Heart left ventricle (tissue), 11 donors: ENCODE results near the gene SLC35G6. TPM values are rescaled to one million over a fixed set of nuclear protein-coding genes. Genes with fewer than 3 reads are reported as not detected.

Experiments
- polyA plus RNA-seq, 2 donors: library from polyadenylated mRNA; stranded (reverse); fragments of 200-250 nt; gene quantifications; one replicate each; pipeline ENCODE4 v1.2.3, GENCODE V29; 2013
- total RNA-seq, 9 donors: library from RNA; depleted of rRNA in 2 of 9; stranded (reverse); fragments of >200 nt in 2 of 9; fragmentation: NEBNext Ultra II Directional in 3 of 9; extraction: Animal tissue kit (Norgen Biotek cat#: 25700) in 3 of 9; gene quantifications; one replicate each; pipeline versions ENCODE4 v1.1.0 to v1.2.4, GENCODE V29; 2016 to 2023
- donor health status: ischemic (EF 13 %, LVEDD 7.1; RV severe dilation, severe dysfunction).
- donor health status: healthy with polysubstance abuse.
- donor health status: DM: no; HTN: yes; CAD: no.
- donor health status: DM: no; HTN: no; CAD: no.
- donor health status: ischemic (EF 25% LVEDD 5.7; RV mildly dilated, moderate dysfunction).
- donor health status: healthy.
- donor health status: DM: yes; HTN: yes; CAD: no.
- donor health status: PGD.
- donor health status: nonischemic (EF 23%, LVEDD 6.1; RV moderate dilation, normal function).

Gene SLC35G6
- total and polyA plus RNA-seq, 11 donors, result 0.08 TPM; not detected in 10

Other genes with a start within 250 kb of the SLC35G6 start
Only the 30 nearest of the 40 such genes appear.
- 100 to 1,000 TPM in 7 of 9 donors, 10 to 100 TPM in 2; 82.0 to 184 (median 172) TPM for gene SLC2A4, start 199.7 kb upstream of the SLC35G6 start, total RNA-seq
- 100 to 1,000 TPM in 1 of 2 donors, 10 to 100 TPM in 1; 48.5 to 107 TPM for gene SLC2A4, start 199.7 kb upstream of the SLC35G6 start, polyA plus RNA-seq
- 1 to 10 TPM in 1 of 9 donors, under 1 TPM in 8; 0.32 to 1.6 (median 0.56) TPM for gene YBX2, start 186.8 kb upstream of the SLC35G6 start, total RNA-seq
- 1 to 10 TPM in 1 of 2 donors, under 1 TPM in 1; 0.43 to 2.0 TPM for gene YBX2, start 186.8 kb upstream of the SLC35G6 start, polyA plus RNA-seq
- gene EIF5A, start 173.8 kb upstream of the SLC35G6 start, total RNA-seq, result 100 to 1,000 TPM; 120 to 500 (median 257) TPM
- 100 to 1,000 TPM; 403 to 934 TPM for gene EIF5A, start 173.8 kb upstream of the SLC35G6 start, polyA plus RNA-seq
- 100 to 1,000 TPM in 1 of 9 donors, 10 to 100 TPM in 8; 51.0 to 118 (median 61.2) TPM for gene GPS2, start 166.1 kb upstream of the SLC35G6 start, total RNA-seq
- 10 to 100 TPM; 81.6 to 88.4 TPM for gene GPS2, start 166.1 kb upstream of the SLC35G6 start, polyA plus RNA-seq
- 10 to 100 TPM; 13.6 to 39.2 (median 27.6) TPM for gene NEURL4, start 152.1 kb upstream of the SLC35G6 start, total RNA-seq
- 10 to 100 TPM; 23.0 to 29.6 TPM for gene NEURL4, start 152.1 kb upstream of the SLC35G6 start, polyA plus RNA-seq
- gene ACAP1, start 144.9 kb upstream of the SLC35G6 start, total RNA-seq, result 10 to 100 TPM in 5 of 9 donors, 1 to 10 TPM in 3, under 1 TPM in 1; 0.88 to 24.2 (median 16.4) TPM
- 1 to 10 TPM; 2.6 to 6.1 TPM for gene ACAP1, start 144.9 kb upstream of the SLC35G6 start, polyA plus RNA-seq
- 1 to 10 TPM; 3.4 to 9.0 (median 5.9) TPM for gene KCTD11, start 129.3 kb upstream of the SLC35G6 start, total RNA-seq
- gene KCTD11, start 129.3 kb upstream of the SLC35G6 start, polyA plus RNA-seq, result 1 to 10 TPM; 6.4 to 9.6 TPM
- not detected for gene TMEM95, start 126.3 kb upstream of the SLC35G6 start, total RNA-seq
- not detected for gene TMEM95, start 126.3 kb upstream of the SLC35G6 start, polyA plus RNA-seq
- 1 to 10 TPM; 1.4 to 6.2 (median 2.2) TPM for gene TNK1, start 100.4 kb upstream of the SLC35G6 start, total RNA-seq
- 1 to 10 TPM; 1.8 to 2.1 TPM for gene TNK1, start 100.4 kb upstream of the SLC35G6 start, polyA plus RNA-seq
- gene PLSCR3, start 86.9 kb upstream of the SLC35G6 start, total RNA-seq, result 10 to 100 TPM; 14.3 to 29.5 (median 16.4) TPM
- gene PLSCR3, start 86.9 kb upstream of the SLC35G6 start, polyA plus RNA-seq, result 10 to 100 TPM; 21.2 to 28.3 TPM
- gene TMEM256, start 77.3 kb upstream of the SLC35G6 start, total RNA-seq, result 10 to 100 TPM; 51.9 to 78.7 (median 69.5) TPM
- 100 to 1,000 TPM in 1 of 2 donors, 10 to 100 TPM in 1; 74.4 to 195 TPM for gene TMEM256, start 77.3 kb upstream of the SLC35G6 start, polyA plus RNA-seq
- 10 to 100 TPM in 2 of 9 donors, 1 to 10 TPM in 7; 4.6 to 12.9 (median 7.3) TPM for gene NLGN2, start 73.6 kb upstream of the SLC35G6 start, total RNA-seq
- 10 to 100 TPM in 1 of 2 donors, 1 to 10 TPM in 1; 3.5 to 11.1 TPM for gene NLGN2, start 73.6 kb upstream of the SLC35G6 start, polyA plus RNA-seq
- not detected for gene SPEM1, start 61.1 kb upstream of the SLC35G6 start, total RNA-seq
- not detected for gene SPEM1, start 61.1 kb upstream of the SLC35G6 start, polyA plus RNA-seq
- gene SPEM2, start 55.8 kb upstream of the SLC35G6 start, total RNA-seq, result not detected
- gene SPEM2, start 55.8 kb upstream of the SLC35G6 start, polyA plus RNA-seq, result not detected
- not detected for gene SPEM3, start 52.6 kb upstream of the SLC35G6 start, total RNA-seq
- gene SPEM3, start 52.6 kb upstream of the SLC35G6 start, polyA plus RNA-seq, result not detected
- gene TMEM102, start 46.0 kb upstream of the SLC35G6 start, total RNA-seq, result 1 to 10 TPM; 1.7 to 6.8 (median 4.0) TPM
- gene TMEM102, start 46.0 kb upstream of the SLC35G6 start, polyA plus RNA-seq, result 1 to 10 TPM; 1.8 to 4.5 TPM
- 1 to 10 TPM; 2.8 to 9.6 (median 7.8) TPM for gene FGF11, start 41.9 kb upstream of the SLC35G6 start, total RNA-seq
- 1 to 10 TPM; 1.6 to 9.6 TPM for gene FGF11, start 41.9 kb upstream of the SLC35G6 start, polyA plus RNA-seq
- gene CHRNB1, start 36.4 kb upstream of the SLC35G6 start, total RNA-seq, result 10 to 100 TPM in 7 of 9 donors, 1 to 10 TPM in 2; 8.2 to 14.2 (median 11.0) TPM
- gene CHRNB1, start 36.4 kb upstream of the SLC35G6 start, polyA plus RNA-seq, result 10 to 100 TPM; 11.2 to 27.3 TPM
- 10 to 100 TPM; 51.8 to 77.2 (median 59.5) TPM for gene ZBTB4, start 1.8 kb upstream of the SLC35G6 start, total RNA-seq
- gene ZBTB4, start 1.8 kb upstream of the SLC35G6 start, polyA plus RNA-seq, result 10 to 100 TPM; 29.3 to 35.3 TPM
- 10 to 100 TPM; 31.4 to 77.6 (median 50.7) TPM for gene POLR2A, start 2.9 kb downstream of the SLC35G6 start, total RNA-seq
- gene POLR2A, start 2.9 kb downstream of the SLC35G6 start, polyA plus RNA-seq, result 10 to 100 TPM; 17.3 to 18.5 TPM
- gene TNFSF12, start 67.6 kb downstream of the SLC35G6 start, total RNA-seq, result 10 to 100 TPM; 20.3 to 49.5 (median 35.1) TPM
- 10 to 100 TPM; 19.6 to 36.8 TPM for gene TNFSF12, start 67.6 kb downstream of the SLC35G6 start, polyA plus RNA-seq
- gene TNFSF13, start 77.3 kb downstream of the SLC35G6 start, total RNA-seq, result 10 to 100 TPM in 3 of 9 donors, 1 to 10 TPM in 6; 3.7 to 43.0 (median 6.4) TPM
- gene TNFSF13, start 77.3 kb downstream of the SLC35G6 start, polyA plus RNA-seq, result 1 to 10 TPM; 6.9 to 7.1 TPM
- gene SENP3, start 80.5 kb downstream of the SLC35G6 start, total RNA-seq, result 10 to 100 TPM; 26.4 to 59.5 (median 28.9) TPM
- gene SENP3, start 80.5 kb downstream of the SLC35G6 start, polyA plus RNA-seq, result 10 to 100 TPM; 29.1 to 65.5 TPM
- 100 to 1,000 TPM in 2 of 9 donors, 10 to 100 TPM in 6, 1 to 10 TPM in 1; 9.9 to 324 (median 22.5) TPM for gene CD68, start 98.2 kb downstream of the SLC35G6 start, total RNA-seq
- gene CD68, start 98.2 kb downstream of the SLC35G6 start, polyA plus RNA-seq, result 10 to 100 TPM; 11.3 to 46.7 TPM
- 10 to 100 TPM; 18.4 to 90.1 (median 25.4) TPM for gene MPDU1, start 102.4 kb downstream of the SLC35G6 start, total RNA-seq
- 100 to 1,000 TPM in 1 of 2 donors, 10 to 100 TPM in 1; 33.3 to 106 TPM for gene MPDU1, start 102.4 kb downstream of the SLC35G6 start, polyA plus RNA-seq
- 1 to 10 TPM in 4 of 9 donors, under 1 TPM in 4, not detected in 1; 0.65 to 8.0 (median 1.2) TPM for gene SOX15, start 108.6 kb downstream of the SLC35G6 start, total RNA-seq
- 1 to 10 TPM in 1 of 2 donors, under 1 TPM in 1; 0.32 to 2.2 TPM for gene SOX15, start 108.6 kb downstream of the SLC35G6 start, polyA plus RNA-seq
- gene FXR2, start 133.5 kb downstream of the SLC35G6 start, total RNA-seq, result 100 to 1,000 TPM in 4 of 9 donors, 10 to 100 TPM in 5; 68.0 to 121 (median 98.6) TPM
- 100 to 1,000 TPM in 1 of 2 donors, 10 to 100 TPM in 1; 72.4 to 123 TPM for gene FXR2, start 133.5 kb downstream of the SLC35G6 start, polyA plus RNA-seq
- gene SAT2, start 146.4 kb downstream of the SLC35G6 start, total RNA-seq, result 10 to 100 TPM; 50.0 to 76.0 (median 57.3) TPM
- gene SAT2, start 146.4 kb downstream of the SLC35G6 start, polyA plus RNA-seq, result 100 to 1,000 TPM; 113 to 131 TPM
- gene SHBG, start 148.7 kb downstream of the SLC35G6 start, total RNA-seq, result 1 to 10 TPM in 1 of 9 donors, under 1 TPM in 4, not detected in 4; 0.56 to 1.1 (median 0.66) TPM
- gene SHBG, start 148.7 kb downstream of the SLC35G6 start, polyA plus RNA-seq, result under 1 TPM; 0.28 to 0.61 TPM
- 1 to 10 TPM; 1.3 to 6.6 (median 2.9) TPM for gene ATP1B2, start 169.5 kb downstream of the SLC35G6 start, total RNA-seq
- 1 to 10 TPM in 1 of 2 donors, under 1 TPM in 1; 0.60 to 2.6 TPM for gene ATP1B2, start 169.5 kb downstream of the SLC35G6 start, polyA plus RNA-seq